Smooth muscle cell (in vitro differentiated cells): ENCODE data around the gene PACS2. TPM values are rescaled to one million over a fixed set of nuclear protein-coding genes. Genes with fewer than 3 reads are reported as not detected.

Experiments used
- DNase-seq: peaks from one replicate; lab custom pipeline; 2025; ENCODE audit not compliant: unreplicated experiment; lab: John Stamatoyannopoulos, UW
- H2AFZ ChIP-seq: fragments of 200-600 bp; sonication (generic); 2 replicates; pipeline ENCODE4 v1.6.0; 2016; ENCODE audit warnings: antibody characterized with exemption, low read depth, mild to moderate bottlenecking
- H3F3A ChIP-seq: fragments of 200-600 bp; sonication (generic); 2 replicates; pipeline ENCODE4 v1.6.0; 2017; ENCODE audit warnings: antibody characterized with exemption, low read depth
- H3K27ac ChIP-seq: fragments of 200-600 bp; sonication (generic); 2 replicates; pipeline ENCODE4 v1.5.1; 2016; ENCODE audit warnings: low read depth, mild to moderate bottlenecking
- H3K27me3 ChIP-seq: fragments of 200-600 bp; sonication (generic); 2 replicates; pipeline ENCODE4 v1.6.1; 2016; ENCODE audit warnings: low read depth, mild to moderate bottlenecking
- H3K36me3 ChIP-seq: fragments of 200-600 bp; sonication (generic); 2 replicates; pipeline ENCODE4 v1.5.1; 2016; ENCODE audit warnings: low read depth
- H3K4me1 ChIP-seq: fragments of 200-600 bp; sonication (generic); 2 replicates; pipeline ENCODE4 v1.5.1; 2016; ENCODE audit warnings: low read depth
- H3K4me2 ChIP-seq: fragments of 200-600 bp; sonication (generic); 2 replicates; pipeline ENCODE4 v1.6.0; 2016; ENCODE audit warnings: mild to moderate bottlenecking
- H3K4me3 ChIP-seq: fragments of 200-600 bp; sonication (generic); 2 replicates; pipeline ENCODE4 v1.5.1; 2016; ENCODE audit warnings: mild to moderate bottlenecking
- H3K79me2 ChIP-seq: fragments of 200-600 bp; sonication (generic); 2 replicates; pipeline ENCODE4 v1.6.0; 2016; ENCODE audit warnings: low read depth, mild to moderate bottlenecking
- H3K9ac ChIP-seq: fragments of 200-600 bp; sonication (generic); 2 replicates; pipeline ENCODE4 v1.6.0; 2016; ENCODE audit warnings: low read depth
- H3K9me3 ChIP-seq: fragments of 200-600 bp; sonication (generic); replicated peaks from 2 replicates; pipeline ENCODE4 v1.5.1; 2016; ENCODE audit warnings: low read depth
- H4K20me1 ChIP-seq: fragments of 200-600 bp; sonication (generic); 2 replicates; pipeline ENCODE4 v1.6.0; 2016; ENCODE audit warnings: low read depth
- CTCF ChIP-seq: fragments of 200-600 bp; sonication (generic); IDR thresholded peaks from 2 replicates; pipeline ENCODE4 v1.5.1; 2017; ENCODE audit warnings: borderline replicate concordance, mild to moderate bottlenecking, antibody characterized with exemption; ENCODE audit not compliant: insufficient read depth, poor library complexity, severe bottlenecking
- WGBS: methylation state at CpG from one replicate; pipeline ENCODE4 v1.1.7; 2016; ENCODE audit warnings: low lambda C conversion rate; 5-methylcytosine and 5-hydroxymethylcytosine counted together
- polyA plus RNA-seq: library from polyadenylated mRNA; unstranded; fragments of >200 nt; fragmentation: Nextera tagmentation; extraction: Ambion mirVana; gene quantifications from 2 replicates; pipeline ENCODE4 v1.2.1, GENCODE V29; 2016
- total RNA-seq: library from RNA; depleted of rRNA; stranded (reverse); fragments of >200 nt; gene quantifications from 2 replicates; pipeline ENCODE4 v1.2.3, GENCODE V29; 2014

Gene PACS2
- total and polyA plus RNA-seq, 2 experiments from 2014 or later: 36.9 to 49.1 TPM

- no peak overlapping the region for H3K9ac ChIP-seq
These were observed 38.6 kb downstream of the PACS2 start for GRCh38 chr14:105353136-105353535.

GRCh38 chr14:105354541-105354940 lies 40.0 kb downstream of the PACS2 start:
- Histone ChIP-seq H3F3A (no peaks in the 10 kb centered on the region), H3K9ac (no peak overlapping the region), H3K4me3 (no peak overlapping the region), H4K20me1 (peaks cover 18% of the 10 kb centered on the region), H3K27me3 (no peaks in the 10 kb centered on the region), H3K27ac (no peak overlapping the region), H3K4me2 (no peak overlapping the region), H3K9me3 (no peaks in the 10 kb centered on the region), H3K36me3 (no peaks in the 10 kb centered on the region), H2AFZ (no peak overlapping the region), H3K4me1 (no peaks in the 10 kb centered on the region), H3K79me2 (no peaks in the 10 kb centered on the region)
- TF ChIP-seq CTCF: no peak
- WGBS: 96% methylated on average over 20 of the region's 20 CpGs
- DNase-seq: no peak

More at GRCh38 chr14:105353136-105353535, 38.6 kb downstream of the PACS2 start:
- Histone ChIP-seq H3F3A (no peaks in the 10 kb centered on the region), H4K20me1 (peaks cover 27% of the 10 kb centered on the region), H3K36me3 (no peaks in the 10 kb centered on the region), H3K4me3 (no peak overlapping the region), H3K9me3 (no peaks in the 10 kb centered on the region), H3K27ac (no peak overlapping the region), H3K4me2 (no peak overlapping the region), H3K27me3 (no peaks in the 10 kb centered on the region), H2AFZ (no peak overlapping the region), H3K4me1 (no peaks in the 10 kb centered on the region), H3K79me2 (no peaks in the 10 kb centered on the region)
- WGBS: 94% methylated on average over 5 of the region's 10 CpGs
- DNase-seq: no peak
- TF ChIP-seq CTCF: no peak

GRCh38 chr14:105355049-105355575 lies 40.6 kb downstream of the PACS2 start:
- no peak for DNase-seq
- H4K20me1 ChIP-seq: peaks cover 18% of the 10 kb centered on the region
- no peak overlapping the region for H3K9ac ChIP-seq
- no peak overlapping the region for H2AFZ ChIP-seq
- no peaks in the 10 kb centered on the region for H3K4me1 ChIP-seq
- H3F3A ChIP-seq: no peaks in the 10 kb centered on the region
- H3K4me3 ChIP-seq: no peak overlapping the region
- no peak overlapping the region for H3K27ac ChIP-seq
- WGBS: 96% methylated on average over 27 of the region's 27 CpGs
- H3K79me2 ChIP-seq: no peaks in the 10 kb centered on the region
- H3K27me3 ChIP-seq: no peaks in the 10 kb centered on the region
- H3K36me3 ChIP-seq: no peaks in the 10 kb centered on the region
- no peak for TF ChIP-seq CTCF
- no peak overlapping the region for H3K4me2 ChIP-seq
- no peaks in the 10 kb centered on the region for H3K9me3 ChIP-seq
